Measurements from ENCODE around the gene ULK1.

Gene ULK1

GRCh38 chr12:131916306-131917138 is 22.1 kb downstream of the ULK1 start:
- no peak for FAIRE-seq
- no peak for TF ChIP-seq CTCF (IDR thresholded peaks at IDR 0.05; ENCODE audit: insufficient read depth, missing control alignments)
- DNase-seq (ENCODE audit: insufficient read length, low spot score), result no peak

DNA sequence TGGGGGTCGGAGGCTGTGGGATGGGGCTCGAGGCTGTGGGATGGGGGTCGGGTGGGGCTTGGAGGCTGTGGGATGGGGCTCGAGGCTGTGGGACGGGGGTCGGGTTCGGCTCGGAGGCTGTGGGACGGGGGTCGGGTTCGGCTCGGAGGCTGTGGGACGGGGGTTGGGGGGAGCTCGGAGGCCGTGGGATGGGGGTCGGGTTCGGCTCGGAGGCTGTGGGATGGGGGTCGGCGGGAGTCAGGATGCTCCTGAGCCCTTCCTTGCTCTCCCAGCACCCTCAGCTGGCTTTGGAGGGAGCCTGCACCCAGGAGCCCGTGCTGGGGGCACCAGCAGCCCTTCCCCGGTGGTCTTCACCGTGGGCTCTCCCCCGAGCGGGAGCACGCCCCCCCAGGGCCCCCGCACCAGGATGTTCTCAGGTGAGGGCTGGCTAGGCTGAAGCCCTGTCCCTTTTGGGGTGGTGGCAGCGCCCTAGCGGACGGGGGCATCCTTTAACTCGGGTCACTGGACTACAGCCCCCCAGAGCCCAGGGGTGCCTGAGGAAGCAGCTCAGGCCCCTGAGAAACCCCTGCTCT is 22.8 kb downstream of the ULK1 start:
- FAIRE-seq, result no peak
- no peak for DNase-seq (ENCODE audit: insufficient read length, low spot score)
- TF ChIP-seq CTCF (IDR thresholded peaks at IDR 0.05; ENCODE audit: insufficient read depth, missing control alignments), result no peak

GRCh38 chr12:131917711-131918306 is 23.4 kb downstream of the ULK1 start:
- DNase-seq (ENCODE audit: insufficient read length, low spot score) (no peak), FAIRE-seq (no peak)
- no peak for TF ChIP-seq CTCF (IDR thresholded peaks at IDR 0.05; ENCODE audit: insufficient read depth, missing control alignments)

DNA sequence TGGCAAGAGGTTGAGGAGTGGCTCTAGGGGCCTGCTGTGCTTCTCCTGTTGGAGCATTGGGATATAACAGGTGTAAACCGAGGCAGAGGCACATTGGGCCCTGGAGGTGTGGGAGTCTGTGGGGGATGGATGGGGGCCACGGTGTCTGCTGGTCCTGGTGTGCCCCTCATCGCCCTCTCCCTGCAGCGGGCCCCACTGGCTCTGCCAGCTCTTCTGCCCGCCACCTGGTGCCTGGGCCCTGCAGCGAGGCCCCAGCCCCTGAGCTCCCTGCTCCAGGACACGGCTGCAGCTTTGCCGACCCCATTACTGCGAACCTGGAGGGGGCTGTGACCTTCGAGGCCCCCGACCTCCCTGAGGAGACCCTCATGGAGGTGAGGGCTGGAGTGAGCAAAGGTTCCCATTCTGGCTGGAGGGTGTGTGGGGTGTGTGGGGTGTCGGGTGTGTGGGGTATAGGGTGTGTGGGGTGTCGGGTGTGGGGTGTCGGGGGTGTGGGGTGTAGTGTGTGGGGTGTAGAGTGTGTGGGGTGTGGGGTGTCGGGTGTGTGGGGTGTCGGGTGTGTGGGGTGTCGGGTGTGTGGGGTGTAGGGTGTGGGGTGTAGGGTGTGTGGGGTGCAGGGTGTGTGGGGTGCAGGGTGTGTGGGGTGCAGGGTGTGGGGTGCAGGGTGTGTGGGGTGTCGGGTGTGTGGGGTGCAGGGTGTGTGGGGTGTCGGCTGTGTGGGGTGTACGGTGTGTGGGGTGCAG is 24.1 kb downstream of the ULK1 start:
- DNase-seq (ENCODE audit: insufficient read length, low spot score) (no peak), FAIRE-seq (no peak)
- TF ChIP-seq CTCF (IDR thresholded peaks at IDR 0.05; ENCODE audit: insufficient read depth, missing control alignments), result no peak

DNA sequence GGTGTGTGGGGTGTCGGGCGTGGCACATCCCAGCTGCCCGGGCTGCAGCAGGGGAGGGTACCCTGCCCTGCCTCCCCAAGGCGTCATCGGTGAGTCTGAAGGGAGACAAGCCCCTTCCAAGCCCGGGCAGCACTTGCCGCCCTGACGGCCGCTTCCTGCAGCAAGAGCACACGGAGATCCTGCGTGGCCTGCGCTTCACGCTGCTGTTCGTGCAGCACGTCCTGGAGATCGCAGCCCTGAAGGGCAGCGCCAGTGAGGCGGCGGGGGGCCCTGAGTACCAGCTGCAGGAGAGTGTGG is 24.6 kb downstream of the ULK1 start:
- FAIRE-seq (no peak), DNase-seq (ENCODE audit: insufficient read length, low spot score) (no peak)
- TF ChIP-seq CTCF (IDR thresholded peaks at IDR 0.05; ENCODE audit: insufficient read depth, missing control alignments), result no peak

DNA sequence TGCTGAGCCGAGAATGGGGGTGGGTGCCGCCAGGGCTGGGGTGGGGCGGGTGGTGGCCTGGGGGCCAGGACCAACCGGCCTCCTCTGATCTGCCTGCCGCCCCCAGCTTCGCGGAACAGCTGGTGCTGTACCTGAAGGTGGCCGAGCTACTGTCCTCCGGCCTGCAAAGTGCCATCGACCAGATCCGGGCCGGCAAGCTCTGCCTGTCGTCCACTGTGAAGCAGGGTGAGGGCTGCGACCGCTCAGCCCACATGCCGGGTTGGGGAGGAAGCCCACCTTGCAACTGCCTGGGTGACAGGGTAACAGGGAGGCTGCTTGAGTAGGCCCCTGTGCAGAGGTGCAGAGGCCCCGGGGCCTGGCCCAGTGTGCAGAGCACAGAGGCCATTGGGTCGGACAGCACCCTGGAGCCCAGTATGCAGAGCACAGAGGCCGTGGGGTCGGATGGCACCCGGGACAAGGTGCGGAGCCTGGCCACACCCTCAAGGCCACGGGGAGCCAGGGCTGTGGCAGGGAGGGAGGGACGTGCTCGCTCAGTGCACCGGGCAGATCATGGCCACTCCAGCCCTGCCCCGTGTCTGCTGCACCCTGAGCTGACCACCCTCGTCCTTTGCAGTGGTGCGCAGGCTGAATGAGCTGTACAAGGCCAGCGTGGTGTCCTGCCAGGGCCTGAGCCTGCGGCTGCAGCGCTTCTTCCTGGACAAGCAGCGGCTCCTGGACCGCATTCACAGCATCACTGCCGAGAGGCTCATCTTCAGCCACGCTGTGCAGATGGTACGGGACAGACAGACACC is 25.1 kb downstream of the ULK1 start:
- no peak for DNase-seq (ENCODE audit: insufficient read length, low spot score)
- no peak for FAIRE-seq

More for the DNA sequence above, 25.1 kb downstream of the ULK1 start:
- TF ChIP-seq CTCF (IDR thresholded peaks at IDR 0.05; ENCODE audit: insufficient read depth, missing control alignments), result no peak

Measured in D721Med (cell line).